Stimulated activated CD4-positive, alpha-beta T cell treated with anti-CD3 and anti-CD28 coated beads, Interleukin-12 subunit alpha, Interleukin-12 subunit beta, amount 100 ng/mL, for 4 hours (primary cell): ENCODE data around the gene PTCD2.
A peak's percentile ranks its signal among the peaks of the same experiment; 100 is the strongest.

Source experiments
- DNase-seq: peaks from one replicate; pipeline ENCODE4 v3.0.0-alpha.2; 2020

Gene PTCD2, protein sequence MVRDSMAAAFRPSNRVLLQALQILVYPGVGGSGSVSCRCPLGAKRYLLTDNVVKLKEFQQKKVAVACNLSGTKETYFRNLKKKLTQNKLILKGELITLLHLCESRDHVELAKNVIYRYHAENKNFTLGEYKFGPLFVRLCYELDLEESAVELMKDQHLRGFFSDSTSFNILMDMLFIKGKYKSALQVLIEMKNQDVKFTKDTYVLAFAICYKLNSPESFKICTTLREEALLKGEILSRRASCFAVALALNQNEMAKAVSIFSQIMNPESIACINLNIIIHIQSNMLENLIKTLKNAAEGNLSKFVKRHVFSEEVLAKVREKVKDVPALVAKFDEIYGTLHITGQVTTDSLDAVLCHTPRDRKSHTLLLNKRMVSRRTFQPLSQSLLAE

DNA sequence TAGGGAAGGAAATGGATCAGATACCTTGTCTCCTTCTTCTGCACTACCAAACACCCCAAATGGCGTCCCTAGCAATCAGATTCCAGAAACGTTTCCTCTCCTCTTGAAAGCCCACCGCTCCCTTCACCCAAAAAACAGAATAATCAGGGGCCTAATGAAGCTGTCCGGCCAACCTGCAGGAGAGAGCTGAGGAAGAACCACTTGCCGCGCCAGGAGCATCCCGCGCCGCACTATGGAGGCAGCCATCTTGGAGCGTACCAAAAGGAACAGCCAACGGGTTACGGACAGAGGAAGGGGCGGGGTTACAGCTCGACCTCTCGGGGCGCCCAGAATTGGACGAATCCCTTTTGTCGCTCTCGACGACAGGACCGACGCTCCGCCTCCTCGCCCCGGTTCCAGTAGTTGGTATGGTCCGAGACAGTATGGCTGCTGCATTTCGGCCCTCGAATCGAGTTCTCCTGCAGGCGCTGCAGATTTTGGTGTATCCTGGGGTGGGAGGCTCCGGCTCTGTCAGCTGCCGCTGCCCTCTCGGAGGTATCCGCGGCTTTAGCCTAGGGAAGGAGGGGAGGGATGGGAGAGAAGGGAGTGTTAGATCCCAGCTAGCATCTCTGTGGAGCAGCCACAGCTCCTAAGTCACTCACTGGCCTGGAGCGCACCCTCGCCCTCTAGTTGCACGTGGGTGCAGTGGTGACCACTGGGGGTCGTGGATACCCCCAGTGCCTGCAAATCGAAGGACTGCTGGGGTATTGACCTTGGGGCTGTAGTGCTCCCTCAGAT lies at the start of gene PTCD2, which contains the start of gene MRPS27:
TSS of gene PTCD2 (plus strand) at position 398 of the 777 bp plus-strand sequence. CDS start at position 408, 10 bp downstream.
TSS of gene MRPS27 (minus strand) at position 265 of the 777 bp plus-strand sequence. CDS start at position 246, 19 bp downstream.
- peak; percentile 88 for DNase-seq

DNA sequence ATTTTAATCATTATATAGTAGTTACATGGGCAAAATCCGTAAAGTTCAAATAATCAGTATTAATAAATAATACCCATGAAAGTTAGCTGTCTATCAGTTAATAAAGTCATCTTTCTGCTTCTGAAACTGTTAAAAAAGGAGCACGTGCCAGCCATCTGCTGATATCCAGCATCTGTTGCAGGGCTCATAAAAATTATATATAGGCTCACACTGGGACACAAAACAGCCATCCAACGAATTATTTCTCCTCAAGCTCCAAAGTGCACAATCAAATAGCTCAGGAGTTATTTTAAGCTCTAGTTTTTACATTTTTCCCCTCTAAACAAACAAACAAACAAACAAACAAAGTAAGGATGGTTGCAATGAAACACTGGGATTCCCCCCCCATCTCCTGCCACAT lies 48.5 kb upstream of the PTCD2 start:
- no peak for DNase-seq

DNA sequence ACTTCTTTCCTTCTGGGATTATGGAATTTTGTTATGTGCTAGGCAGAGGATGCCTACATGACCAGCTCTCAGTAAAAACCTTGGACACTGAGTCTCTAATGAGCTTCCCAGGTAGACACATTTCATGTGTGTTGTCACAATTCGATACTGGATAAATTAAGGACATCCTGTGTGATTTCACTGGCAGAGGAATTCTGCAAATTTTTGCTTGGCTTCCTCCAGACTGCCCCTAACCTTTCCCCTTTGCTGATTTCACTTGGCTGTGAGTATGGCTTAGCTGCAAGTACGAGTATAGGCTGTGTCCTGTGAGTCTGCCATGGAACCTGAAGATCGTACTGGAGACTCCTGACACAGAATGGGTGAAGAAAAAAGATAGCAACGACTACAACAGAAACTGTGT lies 47.8 kb upstream of the PTCD2 start:
- no peak for DNase-seq

DNA sequence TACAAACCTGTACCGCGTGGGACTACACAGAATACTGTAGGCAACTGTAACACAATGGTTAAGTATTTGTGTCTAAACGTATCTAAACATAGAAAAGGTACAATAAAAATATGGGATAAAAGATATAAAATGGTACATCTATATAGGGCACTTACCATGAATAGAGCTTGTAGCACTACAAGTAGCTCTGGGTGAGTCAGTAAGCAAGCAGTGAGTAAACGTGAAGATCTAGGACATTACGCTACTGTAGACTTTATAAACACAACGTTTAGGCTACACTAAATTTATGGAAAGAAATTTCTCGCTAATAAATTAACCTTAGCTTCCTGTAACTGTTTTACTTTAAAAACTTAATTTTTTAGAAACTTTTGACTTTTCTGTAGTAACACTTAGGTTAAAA lies 46.6 kb upstream of the PTCD2 start:
- no peak for DNase-seq

DNA sequence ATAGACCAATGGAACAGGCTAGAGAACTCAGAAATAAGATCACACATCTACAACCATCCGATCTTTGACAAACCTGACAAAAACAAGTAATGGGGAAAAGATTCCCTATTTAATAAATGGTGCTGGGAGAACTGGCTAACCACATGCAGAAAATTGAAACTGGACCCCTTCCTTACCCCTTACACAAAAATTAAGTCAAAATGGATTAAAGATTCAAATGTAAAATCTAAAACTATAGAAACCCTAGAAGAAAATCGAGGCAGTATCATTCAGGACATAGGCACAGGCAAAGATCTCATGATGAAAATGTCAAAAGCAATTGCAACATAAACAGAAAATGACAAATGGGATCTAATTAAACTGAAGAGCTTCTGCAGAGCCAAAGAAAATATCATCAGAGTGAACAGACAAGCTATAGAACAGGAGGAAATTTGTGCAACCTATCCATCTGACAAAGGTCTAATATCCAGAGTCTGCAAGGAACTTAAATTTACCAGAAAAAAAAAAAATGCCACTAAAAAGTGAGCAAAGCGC lies 43.9 kb upstream of the PTCD2 start:
- DNase-seq = no peak

DNA sequence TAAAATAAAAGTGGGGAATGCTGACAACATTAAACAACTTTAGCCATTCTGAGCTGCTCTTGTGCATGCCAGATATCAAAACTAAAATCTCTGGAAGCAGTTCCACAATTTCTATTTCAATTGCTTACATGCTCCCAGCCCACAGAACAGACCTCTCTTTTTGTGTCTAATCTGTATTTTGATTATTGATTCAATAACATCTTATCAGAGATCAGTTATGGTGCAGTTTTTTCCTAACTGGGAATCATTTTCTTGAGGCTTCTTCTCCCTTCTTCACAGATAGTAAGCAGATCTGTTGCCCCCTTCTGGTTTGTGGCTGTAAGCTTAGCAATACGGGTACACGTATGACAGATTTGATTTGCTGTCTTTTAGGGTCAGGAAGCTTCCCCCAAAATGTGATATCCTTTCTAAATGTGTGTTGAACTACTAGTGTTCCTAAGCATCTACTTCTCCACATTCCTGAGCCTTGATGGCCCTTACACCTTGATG lies 39.5 kb upstream of the PTCD2 start:
- DNase-seq = no peak

DNA sequence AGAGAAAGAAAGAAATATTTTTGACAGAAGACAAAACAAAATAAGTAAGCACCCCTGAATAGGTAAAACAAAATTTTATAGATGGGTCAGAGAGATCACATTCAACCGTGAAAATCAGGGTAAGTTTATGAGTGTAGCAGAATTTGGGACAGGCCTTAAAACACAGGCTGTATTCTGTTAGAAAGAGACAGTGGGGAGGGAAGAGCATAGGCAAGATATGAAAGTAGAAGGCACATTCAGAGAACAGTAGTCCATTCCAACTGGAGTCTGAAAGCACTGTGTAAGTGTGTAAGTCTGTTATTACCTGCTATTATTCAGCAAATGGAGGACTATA lies 38.8 kb upstream of the PTCD2 start:
- DNase-seq = no peak

DNA sequence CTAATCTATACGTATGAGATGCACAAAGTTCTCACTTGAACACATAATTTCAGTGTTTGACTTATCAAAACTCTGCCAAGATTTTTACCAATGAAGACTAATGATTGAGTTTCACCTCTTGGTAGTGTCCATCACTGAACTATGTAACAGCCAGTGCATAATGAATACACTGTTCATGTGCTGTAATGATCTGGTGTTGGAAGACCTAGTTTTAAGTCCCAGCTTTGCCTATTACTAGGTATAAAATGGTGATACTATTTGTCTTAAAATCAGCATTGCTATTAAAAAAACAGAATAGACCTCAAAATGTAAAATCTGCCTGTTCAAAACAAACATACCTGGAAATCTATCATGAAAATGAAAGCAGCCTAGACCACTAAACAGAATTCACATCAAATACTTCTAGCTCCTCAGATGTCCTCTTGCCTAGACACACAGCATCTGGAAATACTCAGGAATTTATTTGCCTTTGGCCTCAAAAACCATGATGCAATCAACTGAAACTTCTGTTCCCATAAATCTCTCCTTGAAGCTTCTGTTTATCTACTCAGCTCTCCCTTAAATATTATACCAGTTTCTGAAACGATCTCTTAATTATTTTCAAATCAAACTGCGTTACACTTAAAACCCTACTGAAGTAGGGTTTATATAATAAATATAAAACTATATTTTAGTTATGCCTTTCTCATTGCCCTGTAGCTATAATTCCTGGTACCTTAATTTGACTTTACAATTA lies 38.2 kb upstream of the PTCD2 start:
- DNase-seq = no peak

DNA sequence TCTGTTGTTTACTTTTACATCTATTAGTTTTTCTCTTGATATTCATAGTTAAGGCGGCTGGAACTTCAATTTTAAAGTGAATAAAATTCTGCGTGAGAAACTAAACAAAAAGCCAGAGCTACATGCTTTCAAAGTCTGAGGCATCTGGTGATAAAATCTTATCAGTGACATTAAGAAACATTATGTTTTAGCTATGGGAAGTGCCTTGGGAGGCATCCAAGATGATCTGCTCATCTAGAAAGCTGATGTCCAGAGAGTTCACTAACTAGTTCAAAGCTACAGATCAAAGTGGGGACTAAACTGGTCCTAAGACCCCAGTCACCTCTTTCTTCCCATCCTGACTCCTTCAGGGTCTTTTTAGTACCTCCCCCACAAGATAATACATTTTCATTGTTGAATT lies 37.3 kb upstream of the PTCD2 start:
- no peak for DNase-seq

DNA sequence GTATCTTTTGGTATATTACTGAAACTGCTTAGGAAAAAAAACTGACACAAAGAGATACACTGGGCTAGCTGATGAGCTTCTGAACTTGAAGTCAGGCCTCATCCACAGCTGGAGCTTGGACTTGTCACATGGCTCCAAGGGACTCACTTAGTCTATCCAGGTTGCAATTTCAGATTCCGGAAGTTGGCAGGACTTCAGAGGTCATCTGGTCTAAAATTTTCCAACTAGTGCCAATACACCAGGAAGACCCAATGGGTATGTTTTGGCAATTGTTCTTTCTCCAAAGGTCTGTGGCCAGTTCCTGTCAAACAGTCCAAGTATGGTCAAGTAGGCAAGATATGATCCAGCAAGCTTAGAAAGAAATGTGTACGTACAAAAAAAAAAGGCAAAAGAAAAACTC lies 36.8 kb upstream of the PTCD2 start:
- no peak for DNase-seq

DNA sequence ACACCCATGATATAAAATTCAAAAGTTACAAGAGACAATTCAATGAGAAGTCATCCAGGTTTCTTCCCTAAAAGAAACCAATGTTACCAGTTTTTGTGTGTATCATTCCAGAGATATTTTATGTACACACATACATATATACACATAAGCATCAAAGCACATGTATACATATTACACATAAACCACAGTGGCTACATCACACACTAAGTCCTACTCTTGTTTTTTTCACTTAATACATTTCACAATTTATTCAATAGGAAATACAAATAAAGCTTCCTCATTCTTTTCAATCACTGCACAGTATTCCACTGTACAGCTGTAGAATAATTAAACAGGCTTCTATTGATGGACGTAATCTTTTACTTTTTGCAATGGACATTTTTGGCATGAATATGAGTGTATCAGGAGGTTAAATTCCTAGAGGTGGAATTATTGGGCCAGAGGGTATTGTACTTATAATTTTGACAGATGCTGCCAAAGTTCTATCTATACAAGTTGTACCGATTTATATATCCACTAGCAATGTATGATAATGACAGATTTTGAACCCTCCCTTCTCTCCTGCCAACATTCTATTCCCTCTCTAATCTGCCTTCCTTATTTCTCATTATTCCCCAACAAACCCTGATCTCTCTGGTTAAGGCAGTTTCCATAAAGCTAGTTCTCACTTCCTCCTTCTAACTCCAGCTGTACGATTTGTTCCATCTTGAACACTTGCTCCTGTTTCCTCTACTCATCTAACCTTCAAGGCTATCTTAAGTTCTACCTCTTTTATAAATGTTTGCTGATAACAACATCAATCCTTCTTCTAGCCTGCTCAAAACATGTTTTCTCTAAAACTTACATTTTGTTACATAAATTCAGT lies 35.4 kb upstream of the PTCD2 start:
- DNase-seq = no peak

DNA sequence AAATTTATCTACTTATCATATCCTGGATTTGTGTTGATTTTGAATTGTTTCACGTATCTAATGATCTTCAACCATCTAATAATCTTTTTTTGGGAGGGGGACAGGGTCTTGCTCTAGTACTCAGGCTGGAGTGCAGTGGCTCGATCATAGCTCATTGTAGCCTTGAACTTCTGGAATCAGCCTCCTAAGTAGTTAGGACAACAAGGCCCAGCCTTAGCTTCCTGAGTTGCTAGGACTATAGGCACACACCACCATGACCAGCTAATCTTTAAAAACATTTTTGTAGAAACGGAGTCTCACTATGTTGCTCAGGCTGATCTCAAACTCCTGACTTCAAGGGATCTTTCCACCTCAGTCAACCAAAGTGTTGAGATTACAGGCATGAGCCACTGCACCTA lies 34.8 kb upstream of the PTCD2 start:
- no peak for DNase-seq

DNA sequence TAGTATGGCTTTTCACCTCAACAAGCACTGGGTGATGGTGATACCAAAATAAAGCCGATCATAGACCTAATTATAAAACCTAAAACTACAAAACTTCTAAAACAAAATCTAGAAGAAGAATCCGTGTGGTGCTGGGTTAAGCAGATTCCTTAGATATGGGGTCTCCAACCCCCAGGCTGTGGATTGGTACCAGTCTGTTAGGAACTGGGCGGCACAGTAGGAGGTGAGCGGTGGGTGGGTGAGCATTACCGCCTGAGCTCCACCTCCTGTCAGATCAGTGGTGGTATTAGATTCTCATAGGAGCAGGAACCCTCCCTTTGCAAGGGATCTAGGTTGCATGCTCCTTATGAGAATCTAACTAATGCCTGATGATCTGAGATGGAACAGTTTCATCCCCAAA lies 33.4 kb upstream of the PTCD2 start:
- DNase-seq = no peak

DNA sequence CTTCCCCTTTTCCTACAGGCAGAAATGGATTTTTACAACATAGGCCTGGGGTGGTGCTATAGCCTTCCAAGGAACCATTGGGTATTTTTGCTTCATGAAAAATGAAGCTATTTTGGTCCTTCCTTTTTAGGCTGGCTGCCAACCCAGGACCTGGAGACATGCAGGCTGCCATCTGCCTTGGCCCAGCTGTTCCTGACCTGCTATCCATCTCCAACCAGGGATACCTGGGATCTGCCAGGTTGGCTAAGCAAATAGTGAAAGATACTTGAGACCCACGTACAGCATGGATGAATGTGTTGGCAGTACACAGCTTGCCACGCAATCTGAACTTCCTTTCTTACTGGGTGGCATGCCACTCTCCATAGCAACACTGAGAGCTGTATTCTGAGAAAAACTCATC lies 31.2 kb upstream of the PTCD2 start:
- no peak for DNase-seq

DNA sequence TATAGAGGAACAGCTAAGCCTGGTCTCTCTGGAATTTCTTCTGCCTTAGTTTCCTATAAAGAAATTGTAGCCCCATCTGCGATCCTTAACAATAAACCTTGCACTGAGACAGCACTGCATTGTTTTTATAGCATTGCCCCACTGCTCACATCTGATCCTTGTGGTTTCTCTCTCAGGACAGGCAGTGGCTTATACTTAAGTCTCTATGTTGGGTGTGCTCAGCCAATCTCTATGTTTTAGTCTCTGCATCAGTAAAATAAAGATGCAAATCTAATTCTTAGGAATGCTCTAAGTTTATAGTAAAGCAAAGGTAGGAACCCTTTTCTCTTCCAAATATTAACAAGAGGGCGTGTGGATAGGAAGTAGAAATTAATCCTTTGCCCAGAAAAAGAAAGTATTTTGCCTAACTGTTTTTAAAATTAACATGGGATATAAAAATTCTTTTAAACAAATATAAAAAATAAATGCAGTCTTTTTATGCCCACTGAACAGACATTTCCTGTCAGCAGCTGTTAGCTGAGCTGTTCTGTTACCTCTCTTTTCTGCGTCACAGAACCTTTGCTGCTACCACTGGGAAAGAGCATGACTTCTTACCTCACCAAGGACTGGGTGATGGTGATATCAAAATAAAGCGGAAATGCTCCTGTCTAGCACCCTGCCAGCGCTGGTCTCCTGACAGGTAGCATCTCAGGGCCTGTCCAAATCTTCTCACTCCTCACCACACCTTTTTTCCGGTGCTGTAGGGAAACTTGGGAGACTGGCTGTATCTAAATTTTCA lies 29.6 kb upstream of the PTCD2 start:
- DNase-seq = no peak

DNA sequence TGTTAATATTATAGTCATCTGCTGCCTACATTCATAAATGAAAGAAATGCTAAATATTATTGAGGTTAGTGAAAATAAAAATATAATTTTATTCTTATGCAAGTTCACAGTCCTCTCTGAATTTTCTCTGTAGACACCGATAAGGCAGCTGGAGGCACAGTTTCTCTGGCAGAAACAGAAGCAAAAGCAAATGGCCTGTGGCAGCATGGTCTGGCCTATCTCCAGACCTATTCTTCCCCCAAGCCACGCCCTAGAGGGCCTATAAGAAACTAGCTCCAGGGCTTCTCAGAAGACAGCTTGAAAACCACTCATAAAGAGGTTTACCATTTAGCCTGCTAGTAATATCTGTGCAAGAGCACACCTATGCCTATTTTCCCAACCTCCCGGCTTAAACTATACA lies 28.6 kb upstream of the PTCD2 start:
- DNase-seq = no peak

DNA sequence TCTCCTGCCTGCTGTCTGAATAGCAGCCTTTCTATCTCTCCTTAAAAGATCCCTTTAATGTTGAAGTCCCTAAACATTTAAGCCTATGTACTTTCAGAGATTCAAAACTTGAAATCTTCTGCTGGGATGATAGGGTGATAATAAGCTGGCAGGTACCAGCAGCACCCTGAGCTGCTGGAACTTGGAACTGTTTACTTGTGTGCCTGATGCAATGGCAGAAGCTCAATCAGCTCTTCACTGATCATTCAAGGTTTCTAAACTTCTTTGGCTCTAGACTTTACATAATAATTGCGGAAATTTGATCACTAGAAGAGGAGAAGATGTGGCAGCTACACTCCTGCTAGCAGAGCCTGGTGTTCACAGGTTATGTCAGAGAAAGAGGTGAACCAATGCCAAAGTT lies 27.8 kb upstream of the PTCD2 start:
- DNase-seq = no peak

DNA sequence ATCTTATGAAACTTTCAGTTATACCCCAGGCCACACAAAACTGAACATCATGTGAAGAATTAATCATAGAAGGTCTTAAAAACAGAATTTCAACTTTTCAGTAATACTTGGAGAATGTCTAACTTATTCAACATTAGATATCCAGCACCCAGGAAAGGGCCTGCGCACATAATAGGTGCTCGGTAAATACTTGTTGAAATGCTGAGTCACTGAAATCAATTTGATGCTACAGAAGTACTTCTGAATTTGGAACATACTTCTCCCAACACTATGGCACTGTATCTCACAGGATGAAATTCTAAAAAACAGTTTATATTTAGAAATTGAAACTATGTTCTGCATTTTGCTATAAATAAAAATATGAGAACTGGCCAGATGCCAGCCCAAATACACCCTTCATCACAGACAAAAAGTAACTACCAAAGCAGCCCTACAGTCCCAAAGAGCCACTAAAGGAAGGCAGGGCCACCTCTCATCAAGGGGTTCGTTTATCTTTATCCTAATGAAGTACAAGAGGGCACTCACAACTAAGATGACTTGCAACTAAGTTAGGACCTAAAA lies 26.6 kb upstream of the PTCD2 start:
- no peak for DNase-seq

DNA sequence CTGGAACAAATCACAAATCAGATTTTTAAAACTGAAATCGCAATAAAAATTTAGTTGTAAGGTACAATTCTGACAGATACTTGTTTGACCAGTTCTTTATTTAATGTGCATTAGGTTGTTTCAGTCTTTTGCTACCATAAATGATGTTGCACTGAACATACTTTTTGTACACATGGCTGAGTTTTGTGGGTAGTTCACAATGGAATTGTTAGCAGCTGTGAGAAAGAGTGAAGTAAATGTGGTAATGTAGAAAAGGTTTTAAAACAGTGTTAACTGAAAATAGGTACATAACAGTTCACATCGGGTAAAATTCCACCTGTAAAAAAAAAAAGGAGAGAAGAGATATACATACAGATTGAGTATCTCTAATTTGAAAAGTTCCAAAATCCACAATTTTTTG lies 25.7 kb upstream of the PTCD2 start:
- no peak for DNase-seq

DNA sequence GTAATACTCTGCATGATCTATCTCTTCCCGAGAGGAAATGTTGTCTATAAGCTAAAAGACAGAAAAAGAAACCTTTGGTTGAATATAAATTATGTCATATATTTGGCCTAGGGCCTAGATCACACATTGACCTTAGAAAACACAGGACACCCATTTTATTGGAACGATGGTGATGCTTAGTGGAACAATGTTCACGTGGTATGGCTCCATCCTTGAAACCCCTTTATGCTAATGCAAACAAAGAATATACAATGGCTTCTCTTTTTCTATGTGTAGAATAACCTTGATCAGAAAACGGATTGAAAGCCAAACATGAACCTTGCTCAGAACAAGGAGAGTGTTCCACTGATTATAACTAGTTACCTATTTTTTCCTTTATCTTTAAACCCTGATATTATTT lies 24.6 kb upstream of the PTCD2 start:
- no peak for DNase-seq

DNA sequence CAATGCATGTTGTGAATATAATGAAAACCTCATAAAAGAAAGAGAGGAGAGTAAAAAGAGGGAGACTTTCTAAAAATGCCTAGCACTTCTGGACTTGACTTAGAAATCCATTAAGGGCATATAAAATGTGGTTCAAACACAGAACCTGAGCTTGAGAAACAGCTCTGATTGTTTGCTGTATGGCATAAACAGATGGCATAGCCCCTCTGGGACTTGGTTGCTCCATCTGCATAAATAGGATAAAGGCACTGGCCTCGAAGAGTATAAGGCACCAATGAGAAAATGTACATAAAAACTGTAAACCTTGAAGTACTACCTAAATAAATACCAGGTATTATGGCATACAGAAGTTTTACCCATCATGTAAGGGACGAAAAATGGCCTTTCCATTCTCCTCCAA lies 23.9 kb upstream of the PTCD2 start:
- no peak for DNase-seq
